Measurements from ENCODE around the gene GPC6.

- TF ChIP-seq IRF1 (CRISPR knock-in tag; IDR thresholded peaks at IDR 0.05; ENCODE audit: borderline replicate concordance), result no peak
- no peak for TF ChIP-seq CTCF (IDR thresholded peaks at IDR 0.05 in 2 of 3, conservative IDR thresholded peaks at IDR 0.05 in 1 of 3; ENCODE audit: insufficient read depth in 2 of 3, low read depth in 1 of 3, low read length in 3 of 3)
- TF ChIP-seq ZNF511 (CRISPR knock-in tag; IDR thresholded peaks at IDR 0.05), result no peak
- TF ChIP-seq MTA2 (IDR thresholded peaks at IDR 0.05; ENCODE audit: low read depth), result no peak
- no peak for TF ChIP-seq SIN3A (IDR thresholded peaks at IDR 0.05; ENCODE audit: borderline replicate concordance in 2 of 2, control insufficient read depth in 1 of 2, low read depth in 2 of 2, low read length in 2 of 2)
- no peak for TF ChIP-seq CSDE1 (IDR thresholded peaks at IDR 0.05)
- no peak for TF ChIP-seq POLR2AphosphoS5 (IDR thresholded peaks at IDR 0.05; ENCODE audit: control insufficient read depth, insufficient read depth, low read depth, low read length)
- no peak for TF ChIP-seq POLR2A (conservative IDR thresholded peaks at IDR 0.05)
- TF ChIP-seq ZNF274 (IDR thresholded peaks at IDR 0.05; ENCODE audit: borderline replicate concordance, low read depth, low read length), result no peak
- TF ChIP-seq CBX8 (IDR thresholded peaks at IDR 0.05; ENCODE audit: borderline replicate concordance, extremely low read depth, low read depth, low read length, poor library complexity, severe bottlenecking), result no peak
- TF ChIP-seq HDAC2 (IDR thresholded peaks at IDR 0.05), result no peak
- TF ChIP-seq MAFK (IDR thresholded peaks at IDR 0.05; ENCODE audit: low read length), result no peak
- TF ChIP-seq JUND (IDR thresholded peaks at IDR 0.05; ENCODE audit: borderline replicate concordance, low read depth, low read length), result no peak
- TF ChIP-seq JUND (tag; IDR thresholded peaks at IDR 0.05; ENCODE audit: borderline replicate concordance, low read depth, low read length), result no peak
- no peak for TF ChIP-seq USF2 (CRISPR knock-in tag; IDR thresholded peaks at IDR 0.05)
Observed at GRCh38 chr13:93289053-93289452, 62.4 kb downstream of the GPC6 start.
